Omental fat pad (tissue), 4 donors: ENCODE data around the gene FSTL4. TPM values are rescaled to one million over a fixed set of nuclear protein-coding genes. Genes with fewer than 3 reads are reported as not detected.

Experiments
- ATAC-seq: fragments of 150-250 bp; one replicate; pipeline ENCODE4 v1.9.1; 2016; ENCODE audit warnings: mild to moderate bottlenecking, moderate library complexity; ENCODE audit not compliant: low FRiP score
- DNase-seq: peaks from one replicate; pipeline ENCODE4 v3.0.0-alpha.2; 2019; ENCODE audit warnings: low spot score
- CTCF ChIP-seq, 3 donors: fragments of 450-650 bp; IDR thresholded peaks; one replicate each; pipeline ENCODE4 v1.5.1; 2016 to 2017; ENCODE audit warnings: antibody characterized with exemption in 3 of 3, mild to moderate bottlenecking in 3 of 3, moderate library complexity in 2 of 3
- total RNA-seq, 4 donors: library from RNA; depleted of rRNA; stranded (reverse); fragments of >200 nt; gene quantifications; one replicate each; pipeline ENCODE4 v1.1.0, GENCODE V29; 2016

FSTL4 gene
- total RNA-seq, 4 donors from 2014 or later = 0.32 TPM; not detected in 3

- no peak for DNase-seq
- no peak for TF ChIP-seq CTCF (IDR thresholded peaks at IDR 0.05)
- no peak for ATAC-seq
Observed at GRCh38 chr5:133406208-133406976, 205.9 kb downstream of the FSTL4 start.

- TF ChIP-seq CTCF (IDR thresholded peaks at IDR 0.05) = no peak
- no peak for DNase-seq
- no peak for ATAC-seq
Observed at GRCh38 chr5:133405275-133406034, 206.9 kb downstream of the FSTL4 start.

- no peak for ATAC-seq
- TF ChIP-seq CTCF (IDR thresholded peaks at IDR 0.05) = no peak
- no peak for DNase-seq
Observed at GRCh38 chr5:133404724-133405123, 207.6 kb downstream of the FSTL4 start.

GRCh38 chr5:133403741-133404364, 208.5 kb downstream of the FSTL4 start:
- DNase-seq (no peak), ATAC-seq (no peak)
- no peak for TF ChIP-seq CTCF (IDR thresholded peaks at IDR 0.05)

GRCh38 chr5:133402775-133403174, 209.6 kb downstream of the FSTL4 start:
- TF ChIP-seq CTCF (IDR thresholded peaks at IDR 0.05) = no peak
- ATAC-seq (no peak), DNase-seq (no peak)

- DNase-seq (no peak), ATAC-seq (no peak)
- no peak for TF ChIP-seq CTCF (IDR thresholded peaks at IDR 0.05)
Observed at GRCh38 chr5:133401731-133402347, 210.5 kb downstream of the FSTL4 start.
